ENCODE results near the gene GGCX. TPM values are rescaled to one million over a fixed set of nuclear protein-coding genes. Genes with fewer than 3 reads are reported as not detected.

Gene GGCX
- total and polyA plus RNA-seq, 7 donors = 19.0 to 35.6 (median 22.3) TPM

DNA sequence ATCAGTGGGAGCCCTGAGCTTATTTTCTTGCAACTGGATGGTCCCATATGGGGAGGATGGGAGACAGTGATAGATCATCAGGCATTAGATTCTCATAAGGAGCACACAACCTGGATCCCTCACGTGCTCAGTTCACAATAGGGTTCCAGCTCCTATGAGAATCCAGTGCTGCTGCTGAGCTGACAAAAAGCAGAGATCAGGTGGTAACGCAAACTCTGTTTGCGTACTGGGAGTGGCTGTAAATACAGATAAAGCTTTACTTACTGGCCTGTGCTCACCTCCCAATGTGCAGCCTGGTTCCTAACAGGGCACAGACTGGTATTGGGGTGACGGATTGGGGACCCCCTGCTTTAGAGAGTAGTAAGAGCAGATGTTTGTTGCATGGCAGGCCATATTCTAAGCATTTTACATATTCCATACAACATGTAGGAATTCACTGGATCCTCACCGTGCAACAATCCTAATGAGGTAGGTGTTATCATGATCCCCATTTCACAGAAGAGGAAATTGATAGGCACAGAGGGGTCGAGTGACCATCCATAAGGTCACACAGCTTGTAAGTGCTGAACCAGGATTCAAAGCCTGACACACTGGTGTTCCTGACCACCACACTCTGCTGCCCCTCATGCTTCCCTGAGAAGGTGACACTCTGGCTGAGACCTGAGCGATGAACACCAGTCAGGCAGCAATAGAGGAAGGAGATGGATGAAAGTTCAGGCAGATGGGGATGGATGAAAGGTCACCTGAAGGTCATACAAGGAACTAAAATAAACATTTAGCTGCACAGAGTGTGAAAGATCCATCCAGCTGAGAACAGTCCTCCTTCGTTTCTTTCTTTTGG lies 38.0 kb downstream of the GGCX start:
- intact Hi-C loops (cut with DNase I) = no loop called here
- ATAC-seq = no peak

DNA sequence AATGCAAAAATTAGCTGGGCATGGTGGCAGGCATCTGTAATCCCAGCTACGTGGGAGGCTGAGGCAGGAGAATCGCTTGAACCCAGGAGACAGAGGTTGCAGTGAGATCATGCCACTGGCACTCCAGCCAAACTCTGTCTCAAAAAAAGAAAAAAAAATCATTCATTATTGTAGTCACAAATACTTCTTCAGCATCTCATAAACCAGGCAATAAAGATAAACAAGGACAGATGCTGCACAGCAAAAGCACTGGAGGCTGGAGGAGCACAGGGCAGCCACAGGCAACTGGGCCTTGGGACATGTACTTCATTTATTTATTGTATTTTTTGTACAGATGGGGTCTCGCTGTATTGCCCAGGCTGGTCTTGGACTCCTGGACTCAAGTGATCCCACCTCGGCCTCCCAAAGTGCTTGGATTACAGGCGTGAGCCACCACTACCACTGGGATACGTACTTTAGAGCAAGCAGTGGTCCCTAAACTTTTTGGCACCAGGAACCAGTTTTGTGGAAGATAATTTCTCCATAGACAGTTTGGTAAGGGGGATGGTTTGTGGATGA lies 39.1 kb downstream of the GGCX start:
- intact Hi-C loops (cut with DNase I) = no loop called here
- Histone ChIP-seq H3K4me3 (no peak overlapping the region), H3K4me1 (no peaks in the 10 kb centered on the region), H3K27ac (no peak overlapping the region), H3K9me3 (no peaks in the 10 kb centered on the region), H3K27me3 (ENCODE audit: insufficient read depth in 3 of 3, low read length in 2 of 3) (no peaks in the 10 kb centered on the region), H3K36me3 (ENCODE audit: insufficient read depth in 1 of 2, low read depth in 1 of 2) (no peaks in the 10 kb centered on the region)
- TF ChIP-seq, protein P1, sequence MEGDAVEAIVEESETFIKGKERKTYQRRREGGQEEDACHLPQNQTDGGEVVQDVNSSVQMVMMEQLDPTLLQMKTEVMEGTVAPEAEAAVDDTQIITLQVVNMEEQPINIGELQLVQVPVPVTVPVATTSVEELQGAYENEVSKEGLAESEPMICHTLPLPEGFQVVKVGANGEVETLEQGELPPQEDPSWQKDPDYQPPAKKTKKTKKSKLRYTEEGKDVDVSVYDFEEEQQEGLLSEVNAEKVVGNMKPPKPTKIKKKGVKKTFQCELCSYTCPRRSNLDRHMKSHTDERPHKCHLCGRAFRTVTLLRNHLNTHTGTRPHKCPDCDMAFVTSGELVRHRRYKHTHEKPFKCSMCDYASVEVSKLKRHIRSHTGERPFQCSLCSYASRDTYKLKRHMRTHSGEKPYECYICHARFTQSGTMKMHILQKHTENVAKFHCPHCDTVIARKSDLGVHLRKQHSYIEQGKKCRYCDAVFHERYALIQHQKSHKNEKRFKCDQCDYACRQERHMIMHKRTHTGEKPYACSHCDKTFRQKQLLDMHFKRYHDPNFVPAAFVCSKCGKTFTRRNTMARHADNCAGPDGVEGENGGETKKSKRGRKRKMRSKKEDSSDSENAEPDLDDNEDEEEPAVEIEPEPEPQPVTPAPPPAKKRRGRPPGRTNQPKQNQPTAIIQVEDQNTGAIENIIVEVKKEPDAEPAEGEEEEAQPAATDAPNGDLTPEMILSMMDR (IDR thresholded peaks at IDR 0.05) = no peak
- ATAC-seq = no peak
- WGBS, 3 donors = 86 to 91% (median 87%) methylated on average over 6 of the region's 6 CpGs
- no peak for DNase-seq

More for the DNA sequence above, 38.0 kb downstream of the GGCX start:
- H3K36me3 ChIP-seq (ENCODE audit: insufficient read depth in 1 of 2, low read depth in 1 of 2) = no peaks in the 10 kb centered on the region
- no peaks in the 10 kb centered on the region for H3K9me3 ChIP-seq
- no peak overlapping the region for H3K4me3 ChIP-seq
- H3K4me1 ChIP-seq = no peaks in the 10 kb centered on the region
- TF ChIP-seq, protein P1 (IDR thresholded peaks at IDR 0.05) = no peak
- 81 to 87% (median 83%) methylated on average over 8 of the region's 8 CpGs for WGBS, 3 donors
- DNase-seq = no peak
- H3K27ac ChIP-seq = no peak overlapping the region
- no peaks in the 10 kb centered on the region for H3K27me3 ChIP-seq (ENCODE audit: insufficient read depth in 3 of 3, low read length in 2 of 3)

DNA sequence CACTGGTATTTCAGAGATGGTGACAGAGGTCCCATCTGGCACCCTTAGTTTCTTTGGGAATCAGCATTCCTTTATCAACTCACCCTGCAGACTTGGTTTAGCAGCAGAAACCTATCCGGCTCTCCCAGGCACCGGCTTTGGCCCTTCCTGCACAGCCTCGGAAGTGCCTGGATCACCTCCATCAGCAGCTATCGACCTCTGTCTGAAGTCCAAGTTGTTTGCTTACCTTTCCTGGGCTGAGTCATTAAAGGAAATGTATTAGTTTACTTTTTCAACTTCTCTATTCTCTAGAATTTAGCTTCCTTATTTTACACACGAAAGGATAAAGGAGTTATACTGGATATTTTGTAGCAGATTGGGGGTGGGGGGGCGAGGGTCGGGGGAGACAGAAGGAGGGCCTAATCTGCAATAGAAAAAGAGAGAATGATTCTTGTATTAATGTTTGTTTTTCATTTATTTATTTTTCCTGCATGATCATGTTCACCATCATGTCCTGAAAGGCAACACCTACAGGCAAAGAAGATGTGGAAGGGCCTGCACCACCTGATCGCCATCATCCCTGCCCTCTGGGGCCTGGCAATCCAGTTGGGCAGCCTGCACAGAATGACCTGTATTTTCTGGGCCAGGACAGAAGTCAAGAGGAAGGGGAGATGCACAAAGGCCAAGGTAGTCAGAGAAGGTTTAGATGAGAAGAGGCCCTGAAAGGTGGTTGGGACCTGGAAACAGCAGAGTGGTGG lies 44.5 kb downstream of the GGCX start:
- TF ChIP-seq, protein P1 (IDR thresholded peaks at IDR 0.05) = no peak
- no peak overlapping the region for H3K27ac ChIP-seq
- ATAC-seq (no peak), DNase-seq (no peak)
- no peaks in the 10 kb centered on the region for H3K36me3 ChIP-seq (ENCODE audit: insufficient read depth in 1 of 2, low read depth in 1 of 2)
- no peak overlapping the region for H3K4me3 ChIP-seq
- no peaks in the 10 kb centered on the region for H3K27me3 ChIP-seq (ENCODE audit: insufficient read depth in 3 of 3, low read length in 2 of 3)
- H3K4me1 ChIP-seq = no peaks in the 10 kb centered on the region
- intact Hi-C loops (cut with DNase I) = no loop called here
- H3K9me3 ChIP-seq = no peaks in the 10 kb centered on the region
- 81 to 85% (median 82%) methylated on average over 8 of the region's 8 CpGs for WGBS, 3 donors

DNA sequence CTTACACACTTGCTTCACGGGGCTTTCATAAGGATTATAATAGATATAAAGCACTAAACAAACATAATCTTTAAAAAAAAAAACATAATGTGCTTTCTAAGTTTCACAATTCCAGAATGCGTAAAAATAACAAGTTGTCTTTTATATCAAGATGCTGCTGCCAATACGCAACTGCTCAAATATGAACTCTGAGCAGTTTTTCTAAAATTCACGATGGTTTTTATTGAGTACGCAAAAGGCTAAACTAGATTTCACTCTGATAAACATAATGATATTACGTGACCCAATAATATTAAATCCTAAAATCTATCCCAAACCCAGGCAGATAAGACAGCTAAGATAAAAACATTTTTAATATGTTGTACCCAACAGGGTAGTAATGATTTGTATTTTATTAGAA lies 47.0 kb downstream of the GGCX start:
- H3K4me1 ChIP-seq = no peaks in the 10 kb centered on the region
- H3K27me3 ChIP-seq (ENCODE audit: insufficient read depth in 3 of 3, low read length in 2 of 3) = no peaks in the 10 kb centered on the region
- ATAC-seq (no peak), DNase-seq (no peak)
- 68 to 80% (median 72%) methylated on average over 6 of the region's 6 CpGs for WGBS, 3 donors
- H3K36me3 ChIP-seq (ENCODE audit: insufficient read depth in 1 of 2, low read depth in 1 of 2) = no peaks in the 10 kb centered on the region
- no peak overlapping the region for H3K4me3 ChIP-seq
- no peak overlapping the region for H3K27ac ChIP-seq
- H3K9me3 ChIP-seq = no peaks in the 10 kb centered on the region
- intact Hi-C loops (cut with DNase I) = no loop called here
- TF ChIP-seq, protein P1 (IDR thresholded peaks at IDR 0.05) = no peak
